MM.1S (cell line): ENCODE data around the gene LYSMD2.

Experiments
- EZH2 ChIP-seq: fragments of 300-600 bp; sonication (generic); optimal IDR thresholded peaks from 2 replicates; pipeline ENCODE3; 2017; ENCODE audit warnings: low read depth, mild to moderate bottlenecking, antibody characterized with exemption, low read length, mixed read lengths
- EZH2phosphoT487 ChIP-seq: fragments of 300-600 bp; sonication (generic); IDR thresholded peaks from 2 replicates; pipeline ENCODE4 v1.6.1; 2018; ENCODE audit warnings: antibody characterized with exemption, low read length
- TF ChIP-seq, protein P1 (sequence below): fragments of 300-600 bp; sonication (generic); IDR thresholded peaks from 2 replicates; pipeline ENCODE4 v1.5.1; 2016; ENCODE audit warnings: antibody characterized with exemption, low read length, mixed read lengths

- TF ChIP-seq, protein P1, sequence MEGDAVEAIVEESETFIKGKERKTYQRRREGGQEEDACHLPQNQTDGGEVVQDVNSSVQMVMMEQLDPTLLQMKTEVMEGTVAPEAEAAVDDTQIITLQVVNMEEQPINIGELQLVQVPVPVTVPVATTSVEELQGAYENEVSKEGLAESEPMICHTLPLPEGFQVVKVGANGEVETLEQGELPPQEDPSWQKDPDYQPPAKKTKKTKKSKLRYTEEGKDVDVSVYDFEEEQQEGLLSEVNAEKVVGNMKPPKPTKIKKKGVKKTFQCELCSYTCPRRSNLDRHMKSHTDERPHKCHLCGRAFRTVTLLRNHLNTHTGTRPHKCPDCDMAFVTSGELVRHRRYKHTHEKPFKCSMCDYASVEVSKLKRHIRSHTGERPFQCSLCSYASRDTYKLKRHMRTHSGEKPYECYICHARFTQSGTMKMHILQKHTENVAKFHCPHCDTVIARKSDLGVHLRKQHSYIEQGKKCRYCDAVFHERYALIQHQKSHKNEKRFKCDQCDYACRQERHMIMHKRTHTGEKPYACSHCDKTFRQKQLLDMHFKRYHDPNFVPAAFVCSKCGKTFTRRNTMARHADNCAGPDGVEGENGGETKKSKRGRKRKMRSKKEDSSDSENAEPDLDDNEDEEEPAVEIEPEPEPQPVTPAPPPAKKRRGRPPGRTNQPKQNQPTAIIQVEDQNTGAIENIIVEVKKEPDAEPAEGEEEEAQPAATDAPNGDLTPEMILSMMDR: no peak
- TF ChIP-seq EZH2 (no peak), EZH2phosphoT487 (no peak)
Measured at GRCh38 chr15:51699373-51699772, 38.1 kb downstream of the LYSMD2 start.
